ENCODE data around the gene MARF1.
"Not testable (repeated sequence)": the region's sequence is repeated elsewhere in the genome, so short reads cannot be mapped to it uniquely, and the experiment has no call there.

The MARF1 gene

GRCh38 chr16:15621456-15621855 lies 21.5 kb downstream of the MARF1 start:
- no peak for DNase-seq

GRCh38 chr16:15620611-15621195 lies 22.3 kb downstream of the MARF1 start:
- DNase-seq = no peak

GRCh38 chr16:15618392-15618791 lies 24.6 kb downstream of the MARF1 start:
- DNase-seq = no peak

- no peak for DNase-seq
These were observed 25.1 kb downstream of the MARF1 start for GRCh38 chr16:15617901-15618300.

GRCh38 chr16:15616475-15617165 lies 26.3 kb downstream of the MARF1 start:
- no peak for DNase-seq

GRCh38 chr16:15616012-15616411 lies 26.9 kb downstream of the MARF1 start:
- DNase-seq = no peak

GRCh38 chr16:15613676-15614075 lies 29.3 kb downstream of the MARF1 start:
- no peak for DNase-seq

- DNase-seq = no peak
These were observed 31.3 kb downstream of the MARF1 start for GRCh38 chr16:15611610-15612009.

- DNase-seq = no peak
These were observed 32.5 kb downstream of the MARF1 start for GRCh38 chr16:15610369-15610871.

GRCh38 chr16:15609286-15609649 lies 33.7 kb downstream of the MARF1 start:
- DNase-seq = no peak

- no peak for DNase-seq
These were observed 34.3 kb downstream of the MARF1 start for GRCh38 chr16:15608398-15609285.

GRCh38 chr16:15607700-15608396 lies 35.1 kb downstream of the MARF1 start:
- DNase-seq = no peak

- DNase-seq = not testable (repeated sequence)
These were observed 35.7 kb downstream of the MARF1 start for GRCh38 chr16:15607221-15607699.

- no peak for DNase-seq
These were observed 36.3 kb downstream of the MARF1 start for GRCh38 chr16:15606518-15607220.

GRCh38 chr16:15605839-15606517 lies 37.0 kb downstream of the MARF1 start:
- DNase-seq = no peak

- no peak for DNase-seq
These were observed 38.2 kb downstream of the MARF1 start for GRCh38 chr16:15604460-15605440.

GRCh38 chr16:15602285-15603044 lies 40.5 kb downstream of the MARF1 start:
- DNase-seq = no peak

GRCh38 chr16:15601212-15601879 lies 41.6 kb downstream of the MARF1 start:
- no peak for DNase-seq

Measured in OCI-M1 (cell line).